ENCODE results near the gene TMEM115.
"Not testable (repeated sequence)": the region's sequence is repeated elsewhere in the genome, so short reads cannot be mapped to it uniquely, and the experiment has no call there.

TMEM115 gene

GRCh38 chr3:50318615-50319014, 40.7 kb downstream of the TMEM115 start:
- H3K4me3 ChIP-seq (ENCODE audit: control insufficient read depth, low read depth, low read length) = no peak overlapping the region
- no peak for TF ChIP-seq CTCF (IDR thresholded peaks at IDR 0.05; ENCODE audit: control insufficient read depth, insufficient read depth, low read depth, low read length, missing control alignments)
- DNase-seq (ENCODE audit: low read depth) = no peak

- no peak for TF ChIP-seq CTCF (IDR thresholded peaks at IDR 0.05; ENCODE audit: control insufficient read depth, insufficient read depth, low read depth, low read length, missing control alignments)
- no peak overlapping the region for H3K4me3 ChIP-seq (ENCODE audit: control insufficient read depth, low read depth, low read length)
- DNase-seq (ENCODE audit: low read depth) = no peak
These were observed 41.2 kb downstream of the TMEM115 start for GRCh38 chr3:50318163-50318562.

- H3K4me3 ChIP-seq (ENCODE audit: control insufficient read depth, low read depth, low read length) = no peak overlapping the region
- TF ChIP-seq CTCF (IDR thresholded peaks at IDR 0.05; ENCODE audit: control insufficient read depth, insufficient read depth, low read depth, low read length, missing control alignments) = no peak
- no peak for DNase-seq (ENCODE audit: low read depth)
These were observed 42.0 kb downstream of the TMEM115 start for GRCh38 chr3:50317300-50317699.

GRCh38 chr3:50316657-50317242, 42.6 kb downstream of the TMEM115 start:
- TF ChIP-seq CTCF (IDR thresholded peaks at IDR 0.05; ENCODE audit: control insufficient read depth, insufficient read depth, low read depth, low read length, missing control alignments) = no peak
- DNase-seq (ENCODE audit: low read depth) = no peak
- no peak overlapping the region for H3K4me3 ChIP-seq (ENCODE audit: control insufficient read depth, low read depth, low read length)

- TF ChIP-seq CTCF (IDR thresholded peaks at IDR 0.05; ENCODE audit: control insufficient read depth, insufficient read depth, low read depth, low read length, missing control alignments) = no peak
- no peak overlapping the region for H3K4me3 ChIP-seq (ENCODE audit: control insufficient read depth, low read depth, low read length)
These were observed 44.5 kb downstream of the TMEM115 start for GRCh38 chr3:50314816-50315215.

GRCh38 chr3:50314342-50314741, 45.0 kb downstream of the TMEM115 start:
- no peak for TF ChIP-seq CTCF (IDR thresholded peaks at IDR 0.05; ENCODE audit: control insufficient read depth, insufficient read depth, low read depth, low read length, missing control alignments)

More at GRCh38 chr3:50314816-50315215, 44.5 kb downstream of the TMEM115 start:
- DNase-seq (ENCODE audit: low read depth) = no peak

GRCh38 chr3:50312041-50312440, 47.3 kb downstream of the TMEM115 start:
- DNase-seq (ENCODE audit: low read depth); H3K4me3 ChIP-seq (ENCODE audit: control insufficient read depth, low read depth, low read length): not testable (repeated sequence)

More at GRCh38 chr3:50314342-50314741, 45.0 kb downstream of the TMEM115 start:
- no peak for DNase-seq (ENCODE audit: low read depth)
- H3K4me3 ChIP-seq (ENCODE audit: control insufficient read depth, low read depth, low read length) = no peak overlapping the region
